HUES6 (cell line): ENCODE results near the gene DCDC2C.

Experiments used
- H3K27ac ChIP-seq: 2 replicates; pipeline ENCODE4 v1.7.0; 2013; ENCODE audit warnings: low read depth, mild to moderate bottlenecking, low read length, inconsistent platforms
- H3K27me3 ChIP-seq: 2 replicates; pipeline ENCODE4 v1.6.1; 2013; ENCODE audit warnings: low read length; ENCODE audit not compliant: control insufficient read depth, insufficient read depth
- H3K36me3 ChIP-seq: 2 replicates; pipeline ENCODE4 v1.6.1; 2013; ENCODE audit warnings: low read length; ENCODE audit not compliant: control insufficient read depth, insufficient read depth
- H3K4me1 ChIP-seq: 2 replicates; pipeline ENCODE4 v1.6.1; 2013; ENCODE audit warnings: low read length; ENCODE audit not compliant: control insufficient read depth, insufficient read depth
- H3K4me3 ChIP-seq: 2 replicates; pipeline ENCODE4 v1.5.1; 2013; ENCODE audit warnings: low read depth, low read length
- H3K9ac ChIP-seq: one replicate; pipeline ENCODE4 v1.6.1; 2013; ENCODE audit warnings: mild to moderate bottlenecking, low read length
- H3K9me3 ChIP-seq: 2 replicates; pipeline ENCODE4 v1.6.1; 2013; ENCODE audit warnings: low read depth, low read length; ENCODE audit not compliant: control insufficient read depth, insufficient read depth

DCDC2C gene

DNA sequence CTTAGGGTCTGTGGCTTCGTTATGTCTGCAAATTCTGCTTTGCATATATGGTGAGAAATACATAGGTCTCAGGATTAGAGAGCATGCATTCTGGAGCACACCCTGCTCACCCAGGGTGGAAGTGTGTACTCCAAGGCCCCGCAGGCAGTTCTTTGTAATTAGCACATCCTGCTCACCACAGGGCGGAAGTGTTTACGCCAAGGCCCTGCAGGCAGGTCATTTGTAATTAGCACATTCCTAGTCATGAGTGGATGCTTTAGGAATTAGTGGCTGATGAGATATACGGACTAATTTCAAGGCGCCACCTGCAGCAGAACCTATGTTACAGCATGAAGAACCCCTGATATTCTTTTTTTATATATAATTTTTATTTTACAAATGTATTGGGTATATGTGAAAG is 41.1 kb upstream of the DCDC2C start:
- no peaks in the 10 kb centered on the region for H3K36me3 ChIP-seq
- peaks cover 2% of the 10 kb centered on the region; the same call in 1 of the 2 replicates for H3K9me3 ChIP-seq
- H3K27ac ChIP-seq = no peak overlapping the region
- H3K4me1 ChIP-seq = peaks cover 21% of the 10 kb centered on the region
- H3K9ac ChIP-seq = no peak overlapping the region
- no peak overlapping the region for H3K4me3 ChIP-seq
- no peaks in the 10 kb centered on the region for H3K27me3 ChIP-seq

DNA sequence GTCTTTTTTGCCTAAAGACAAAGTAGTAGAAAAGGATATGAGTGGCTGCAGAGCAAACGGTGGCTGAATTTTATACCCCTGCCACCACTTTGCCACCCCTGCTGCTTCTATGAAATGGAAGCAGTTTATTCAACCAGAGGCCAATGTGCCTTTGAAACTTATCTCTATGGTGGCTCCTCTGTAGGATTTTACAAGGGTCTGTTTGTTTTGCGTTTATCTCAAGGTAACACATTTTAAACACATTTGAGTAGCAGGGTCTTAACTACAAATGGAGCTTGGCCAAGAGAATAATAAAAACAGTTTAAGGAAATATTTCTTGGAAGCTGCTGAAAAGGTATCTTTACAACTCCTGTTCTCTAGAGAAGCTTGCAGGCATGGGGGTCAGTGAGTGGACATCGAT is 39.3 kb upstream of the DCDC2C start:
- Histone ChIP-seq H3K9me3 (peaks cover 2% of the 10 kb centered on the region; the same call in 1 of the 2 replicates), H3K27me3 (no peaks in the 10 kb centered on the region), H3K27ac (no peak overlapping the region), H3K36me3 (no peaks in the 10 kb centered on the region), H3K9ac (no peak overlapping the region), H3K4me1 (peaks cover 11% of the 10 kb centered on the region), H3K4me3 (no peak overlapping the region)

DNA sequence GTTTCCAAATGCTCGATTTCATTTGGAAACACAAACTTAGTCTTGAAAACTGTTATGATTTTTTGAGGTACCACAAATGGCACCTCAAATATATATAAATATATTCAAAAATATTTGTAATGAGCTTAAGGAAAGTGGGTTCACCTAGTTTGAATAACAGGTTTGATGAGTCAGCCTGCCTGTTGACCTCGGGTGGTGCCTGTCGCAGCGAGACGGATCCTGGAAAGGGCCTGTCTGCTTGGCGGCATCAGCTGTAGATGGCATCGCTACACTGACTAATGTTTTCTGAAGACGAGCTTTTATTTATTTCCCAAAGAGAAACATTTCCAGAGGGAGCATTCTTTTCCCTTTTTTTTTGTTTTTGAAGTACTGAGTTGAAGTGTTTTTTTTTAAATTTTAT is 38.5 kb upstream of the DCDC2C start:
- peaks cover 2% of the 10 kb centered on the region; the same call in 1 of the 2 replicates for H3K9me3 ChIP-seq
- no peaks in the 10 kb centered on the region for H3K27me3 ChIP-seq
- no peak overlapping the region for H3K4me3 ChIP-seq
- no peaks in the 10 kb centered on the region for H3K36me3 ChIP-seq
- no peak overlapping the region for H3K9ac ChIP-seq
- peaks cover 3% of the 10 kb centered on the region; the same call in 1 of the 2 replicates for H3K4me1 ChIP-seq
- H3K27ac ChIP-seq = no peak overlapping the region

DNA sequence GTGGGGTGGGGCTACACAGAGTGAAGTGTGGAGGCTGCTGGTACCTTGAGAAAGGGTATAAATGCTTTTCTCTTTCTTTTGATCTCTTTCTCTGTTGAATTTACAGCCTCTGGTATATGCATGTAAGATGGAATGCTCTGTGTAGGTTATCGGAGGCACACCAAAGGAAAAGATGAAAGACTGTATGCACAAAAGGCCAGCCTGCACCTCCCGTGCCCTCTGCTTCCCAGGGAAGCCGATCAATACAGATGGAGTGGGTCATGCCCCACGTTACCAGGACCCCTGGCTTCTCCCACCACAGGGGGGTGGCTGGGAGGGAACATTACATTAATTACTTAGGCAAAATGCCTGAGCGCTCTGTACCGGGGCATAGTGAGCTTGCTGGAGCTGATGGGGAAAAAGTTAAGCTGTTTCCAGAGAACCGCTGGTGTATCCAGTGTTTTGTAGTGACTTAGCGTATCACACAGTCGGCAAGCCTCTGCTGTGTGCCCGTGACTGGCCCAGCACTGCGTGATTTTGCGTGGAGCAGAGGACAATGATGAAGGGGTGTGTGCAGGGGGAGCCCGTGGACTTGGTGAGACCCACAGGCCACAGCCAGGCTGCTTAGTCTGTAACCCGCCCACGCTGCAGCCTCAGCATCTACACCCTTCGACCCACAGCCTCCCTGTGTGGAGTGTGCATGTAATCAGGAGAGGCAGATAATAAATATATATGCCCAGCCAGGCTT is 37.3 kb upstream of the DCDC2C start:
- Histone ChIP-seq H3K4me1 (no peaks in the 10 kb centered on the region), H3K9ac (no peak overlapping the region), H3K36me3 (no peaks in the 10 kb centered on the region), H3K27ac (no peak overlapping the region), H3K4me3 (no peak overlapping the region), H3K9me3 (peaks cover 2% of the 10 kb centered on the region; the same call in 1 of the 2 replicates), H3K27me3 (no peaks in the 10 kb centered on the region)

DNA sequence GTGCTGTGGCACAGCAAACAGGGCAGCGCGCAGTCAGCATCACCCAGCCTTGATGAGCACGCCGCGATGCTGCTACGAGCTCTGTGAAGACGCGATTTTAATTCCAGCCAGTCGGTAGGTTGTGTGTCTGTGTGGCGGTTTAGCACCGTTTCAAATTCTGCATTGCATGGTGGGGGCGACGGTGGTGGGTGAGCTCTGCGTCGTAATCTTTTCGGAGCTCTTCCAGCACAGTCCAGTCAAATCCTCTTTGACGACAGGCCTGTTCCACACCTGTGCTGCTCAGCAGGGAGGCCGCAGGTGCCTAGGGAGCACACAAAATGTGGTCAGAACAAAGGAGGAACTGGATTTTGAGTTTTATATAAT is 36.8 kb upstream of the DCDC2C start:
- H3K4me3 ChIP-seq = no peak overlapping the region
- no peaks in the 10 kb centered on the region for H3K27me3 ChIP-seq
- no peaks in the 10 kb centered on the region for H3K4me1 ChIP-seq
- H3K36me3 ChIP-seq = no peaks in the 10 kb centered on the region
- no peak overlapping the region for H3K27ac ChIP-seq
- no peak overlapping the region for H3K9ac ChIP-seq
- peaks cover 2% of the 10 kb centered on the region; the same call in 1 of the 2 replicates for H3K9me3 ChIP-seq

DNA sequence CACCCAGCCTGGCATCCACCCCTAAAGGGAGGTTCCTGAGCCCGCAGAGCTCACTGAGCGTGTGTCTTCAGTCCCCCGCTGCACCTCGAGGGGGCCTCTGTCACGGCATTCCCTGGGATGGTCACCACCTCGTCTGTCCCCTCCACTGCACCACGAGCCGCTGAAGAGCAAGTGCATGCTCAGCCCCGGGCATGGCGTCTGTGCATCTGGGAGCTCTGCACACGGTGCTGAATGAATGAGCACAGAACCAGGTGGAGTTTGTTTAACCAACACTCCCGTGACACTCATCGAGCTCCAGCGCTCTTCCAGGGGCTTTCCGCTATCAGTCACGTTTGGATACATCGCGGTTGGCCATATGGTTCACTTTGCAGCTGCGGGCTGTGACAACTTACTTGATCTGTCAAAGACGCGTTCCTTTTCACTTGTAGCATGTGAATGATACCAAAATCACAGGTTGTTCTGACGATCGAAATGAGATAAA is 36.2 kb upstream of the DCDC2C start:
- H3K27ac ChIP-seq = no peak overlapping the region
- no peak overlapping the region for H3K4me3 ChIP-seq
- peaks cover 2% of the 10 kb centered on the region; the same call in 1 of the 2 replicates for H3K9me3 ChIP-seq
- no peak overlapping the region for H3K9ac ChIP-seq
- H3K36me3 ChIP-seq = no peaks in the 10 kb centered on the region
- no peaks in the 10 kb centered on the region for H3K27me3 ChIP-seq
- no peaks in the 10 kb centered on the region for H3K4me1 ChIP-seq

DNA sequence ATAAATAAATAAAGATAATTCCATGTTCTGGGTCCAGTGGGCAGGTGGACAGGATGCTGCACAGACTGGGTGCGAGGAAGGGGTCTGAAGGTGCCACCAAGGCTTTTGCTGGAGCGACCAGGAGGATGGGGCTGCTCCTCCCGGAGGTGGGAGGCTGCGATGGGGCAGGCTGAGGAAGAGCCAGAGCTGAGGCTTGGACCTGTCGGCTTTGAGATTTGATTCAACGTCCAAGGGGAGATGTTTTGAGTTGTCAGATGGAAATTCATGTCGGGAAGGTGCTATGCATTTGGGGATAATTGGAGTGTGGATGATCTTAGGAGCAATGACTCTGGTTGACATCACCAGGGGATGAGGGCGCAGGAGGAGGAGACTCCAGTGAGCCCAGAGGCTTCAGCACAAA is 33.7 kb upstream of the DCDC2C start:
- H3K4me1 ChIP-seq = no peaks in the 10 kb centered on the region
- H3K27ac ChIP-seq = no peak overlapping the region
- peaks cover 2% of the 10 kb centered on the region; the same call in 1 of the 2 replicates for H3K9me3 ChIP-seq
- H3K27me3 ChIP-seq = no peaks in the 10 kb centered on the region
- H3K9ac ChIP-seq = no peak overlapping the region
- H3K4me3 ChIP-seq = no peak overlapping the region
- H3K36me3 ChIP-seq = no peaks in the 10 kb centered on the region

DNA sequence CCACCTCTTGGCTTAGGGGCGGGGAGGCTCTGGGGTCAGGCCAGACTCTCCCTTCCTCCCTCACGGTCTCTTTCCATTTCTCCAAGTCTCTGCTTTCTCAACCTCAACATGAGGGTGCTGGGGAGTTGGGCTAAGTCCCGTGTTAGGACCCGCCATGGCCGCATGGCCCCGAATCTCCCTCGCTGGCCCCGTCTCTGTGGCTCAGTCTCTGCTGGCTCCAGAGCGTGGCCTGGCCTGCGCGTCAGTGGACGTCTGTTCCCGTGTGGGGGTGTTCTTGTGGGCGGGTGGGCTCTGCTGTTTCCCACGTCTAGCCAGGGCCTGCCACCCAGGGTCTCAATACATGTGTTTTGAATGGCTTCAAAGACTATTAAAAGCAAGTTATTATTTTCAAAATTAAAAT is 33.0 kb upstream of the DCDC2C start:
- Histone ChIP-seq H3K9me3 (peaks cover under 1% of the 10 kb centered on the region; the same call in 1 of the 2 replicates), H3K27ac (no peak overlapping the region), H3K4me1 (no peaks in the 10 kb centered on the region), H3K9ac (no peak overlapping the region), H3K36me3 (no peaks in the 10 kb centered on the region), H3K4me3 (no peak overlapping the region), H3K27me3 (no peaks in the 10 kb centered on the region)

DNA sequence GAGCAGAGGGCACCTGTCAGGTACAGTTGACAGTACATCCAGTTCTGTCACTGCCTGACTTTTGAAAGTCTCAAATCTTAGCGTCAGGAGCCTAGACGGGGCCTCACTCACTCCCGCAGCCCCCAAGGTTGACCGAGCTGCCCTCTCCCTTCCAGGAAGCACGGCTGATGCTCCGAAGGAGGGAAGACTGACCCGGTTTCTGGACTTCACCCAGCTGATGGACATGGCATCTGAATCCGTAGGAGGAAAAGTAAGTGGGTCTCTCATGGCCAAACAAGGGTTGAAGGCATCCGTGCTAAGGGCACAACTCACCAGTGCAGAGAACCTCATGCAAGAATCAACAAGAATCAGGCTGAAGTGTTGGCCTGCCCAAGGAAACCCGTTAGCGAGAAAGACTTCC is 32.4 kb upstream of the DCDC2C start:
- Histone ChIP-seq H3K27ac (no peak overlapping the region), H3K4me3 (no peak overlapping the region), H3K9me3 (no peaks in the 10 kb centered on the region), H3K9ac (no peak overlapping the region), H3K27me3 (no peaks in the 10 kb centered on the region), H3K4me1 (no peaks in the 10 kb centered on the region), H3K36me3 (no peaks in the 10 kb centered on the region)

DNA sequence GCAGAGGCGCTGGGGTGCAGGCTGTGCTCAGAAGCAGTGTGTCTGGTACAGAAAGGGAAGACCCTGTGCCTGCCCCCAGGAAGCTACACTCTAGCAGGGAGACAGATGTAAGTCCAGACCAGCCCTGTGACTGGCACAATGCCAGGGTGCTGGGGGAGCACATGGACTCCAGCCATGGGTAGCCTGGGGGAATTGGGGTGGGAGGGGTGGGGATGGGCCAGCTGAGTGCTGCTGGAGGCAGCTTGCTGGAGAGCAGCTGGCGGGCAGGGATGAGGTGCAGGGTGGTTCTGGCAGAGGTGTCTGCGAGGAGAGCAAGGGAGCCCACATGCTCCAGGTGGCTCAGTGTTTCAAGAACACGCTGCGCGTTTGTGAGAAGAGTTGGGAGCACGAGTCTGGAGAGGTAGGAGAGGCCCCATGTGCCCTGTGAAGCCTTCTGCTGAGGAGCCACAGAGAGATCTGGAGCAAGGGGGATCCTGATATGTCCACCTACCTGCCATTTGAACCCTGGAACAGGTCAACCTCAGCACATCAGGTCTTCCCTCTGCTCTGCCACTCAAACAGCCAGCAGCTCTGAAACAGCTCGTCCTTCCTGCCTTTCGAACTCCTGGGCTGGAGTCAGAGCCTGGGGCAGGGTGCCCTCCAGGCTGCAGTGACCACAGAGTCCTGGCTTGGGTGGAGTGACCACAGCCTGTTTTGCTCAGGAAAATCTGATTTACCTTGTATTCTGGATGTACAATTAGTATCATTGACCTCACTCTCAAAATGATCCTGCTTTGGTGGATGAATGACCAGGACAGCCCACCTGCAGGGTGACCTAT is 30.3 kb upstream of the DCDC2C start:
- H3K4me3 ChIP-seq = no peak overlapping the region
- H3K27ac ChIP-seq = no peak overlapping the region
- no peaks in the 10 kb centered on the region for H3K36me3 ChIP-seq
- no peaks in the 10 kb centered on the region for H3K9me3 ChIP-seq
- H3K4me1 ChIP-seq = no peaks in the 10 kb centered on the region
- no peak overlapping the region for H3K9ac ChIP-seq
- H3K27me3 ChIP-seq = no peaks in the 10 kb centered on the region
